Posterior vena cava (tissue), 2 donors: ENCODE measurements around the gene GNG4. TPM values are rescaled to one million over a fixed set of nuclear protein-coding genes. Genes with fewer than 3 reads are reported as not detected.
"Not testable (repeated sequence)": the region's sequence is repeated elsewhere in the genome, so short reads cannot be mapped to it uniquely, and the experiment has no call there.

Source experiments
- DNase-seq: peaks from one replicate; pipeline ENCODE4 v3.0.0-alpha.2; 2020; ENCODE audit warnings: low spot score
- intact Hi-C, 2 donors: fragments of 100-400 bp; cut with DNase I; formaldehyde crosslinking; loops; one replicate each; pipeline versions ENCODE4 v1.14.1 to v1.14.2; 2022 to 2023
- total RNA-seq, 2 donors: library from RNA; stranded (reverse); fragmentation: NEBNext Ultra II Directional; extraction: Animal tissue kit (Norgen Biotek cat#: 25700); gene quantifications; one replicate each; pipeline ENCODE4 v1.2.1, GENCODE V29; 2021
- donor health status: DM: yes; HTN: yes; CAD: no.
- donor health status: DM: yes; HTN: yes; CAD: no.

The GNG4 gene
- total RNA-seq, 2 donors from 2014 or later, result 0.32 to 0.38 TPM

GRCh38 chr1:235595079-235595478, 54.5 kb downstream of the GNG4 start:
- intact Hi-C loops, result no loop called here
- DNase-seq, result peak; percentile 66

GRCh38 chr1:235594281-235594895, 55.2 kb downstream of the GNG4 start:
- DNase-seq, intact Hi-C loops: not testable (repeated sequence)

- no peak for DNase-seq
- intact Hi-C loops, result no loop called here
Measured at GRCh38 chr1:235588916-235589515, 60.6 kb downstream of the GNG4 start.

GRCh38 chr1:235588156-235588555, 61.4 kb downstream of the GNG4 start:
- intact Hi-C loops, result no loop called here
- no peak for DNase-seq

- intact Hi-C loops, result no loop called here
- no peak for DNase-seq
Measured at GRCh38 chr1:235586992-235587391, 62.6 kb downstream of the GNG4 start.

- DNase-seq, result no peak
- intact Hi-C loops, result no loop called here
Measured at GRCh38 chr1:235586413-235586812, 63.2 kb downstream of the GNG4 start.

GRCh38 chr1:235584973-235585372, 64.6 kb downstream of the GNG4 start:
- DNase-seq, result no peak
- intact Hi-C loops, result no loop called here

GRCh38 chr1:235583511-235584001, 66.0 kb downstream of the GNG4 start:
- no peak for DNase-seq
- intact Hi-C loops, result no loop called here

- DNase-seq, result no peak
- intact Hi-C loops, result no loop called here
Measured at GRCh38 chr1:235582130-235582529, 67.5 kb downstream of the GNG4 start.

- DNase-seq, result no peak
- intact Hi-C loops, result no loop called here
Measured at GRCh38 chr1:235579891-235580290, 69.7 kb downstream of the GNG4 start.

- DNase-seq, result no peak
Measured at GRCh38 chr1:235575597-235575996, 74.0 kb downstream of the GNG4 start.

GRCh38 chr1:235573880-235574279, 75.7 kb downstream of the GNG4 start:
- DNase-seq, result no peak
- intact Hi-C loops, result no loop called here

More at GRCh38 chr1:235575597-235575996, 74.0 kb downstream of the GNG4 start:
- intact Hi-C loops, result no loop called here

- intact Hi-C loops, DNase-seq: not testable (repeated sequence)
Measured at GRCh38 chr1:235572971-235573370, 76.6 kb downstream of the GNG4 start.

- DNase-seq, result no peak
- intact Hi-C loops, result no loop called here
Measured at GRCh38 chr1:235571482-235571881, 78.1 kb downstream of the GNG4 start.

- no peak for DNase-seq
- intact Hi-C loops, result no loop called here
Measured at GRCh38 chr1:235567812-235568503, 81.6 kb downstream of the GNG4 start.

- intact Hi-C loops, result no loop called here
- no peak for DNase-seq
Measured at GRCh38 chr1:235566084-235566483, 83.5 kb downstream of the GNG4 start.

GRCh38 chr1:235563513-235564061, 86.0 kb downstream of the GNG4 start:
- DNase-seq, result no peak
- intact Hi-C loops, result no loop called here

- intact Hi-C loops, result no loop called here
- DNase-seq, result no peak
Measured at GRCh38 chr1:235562589-235562988, 87.0 kb downstream of the GNG4 start.

- intact Hi-C loops, result no loop called here
Measured at GRCh38 chr1:235558621-235559169, 90.9 kb downstream of the GNG4 start.

GRCh38 chr1:235557495-235557894, 92.1 kb downstream of the GNG4 start:
- intact Hi-C loops, result no loop called here
- DNase-seq, result no peak

More at GRCh38 chr1:235558621-235559169, 90.9 kb downstream of the GNG4 start:
- no peak for DNase-seq
